ENCODE measurements around the gene DNAH8. TPM values are rescaled to one million over a fixed set of nuclear protein-coding genes. Genes with fewer than 3 reads are reported as not detected.

The DNAH8 gene
- total RNA-seq, 1 donor from 2014 or later = under 0.01 TPM

DNA sequence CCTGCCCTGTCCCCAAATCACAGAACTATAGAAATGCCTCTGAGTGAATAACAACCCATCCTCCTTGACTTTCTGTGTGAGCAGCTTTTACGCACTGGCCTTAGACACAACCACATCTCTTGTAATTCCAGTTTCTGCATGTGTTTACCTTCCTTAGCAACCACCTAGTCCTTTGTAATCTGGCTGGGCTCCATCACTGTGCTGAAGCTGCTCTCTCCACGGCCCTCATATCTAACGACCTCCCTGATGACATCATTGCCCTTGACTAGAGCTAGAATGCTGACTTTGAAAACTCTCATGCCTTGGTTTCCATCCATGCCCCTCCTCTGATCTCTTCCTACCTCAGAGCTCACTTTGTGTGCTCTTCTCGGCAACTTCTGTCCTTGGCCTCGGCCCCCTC lies 303.0 kb downstream of the DNAH8 start:
- DNase-seq = no peak

DNA sequence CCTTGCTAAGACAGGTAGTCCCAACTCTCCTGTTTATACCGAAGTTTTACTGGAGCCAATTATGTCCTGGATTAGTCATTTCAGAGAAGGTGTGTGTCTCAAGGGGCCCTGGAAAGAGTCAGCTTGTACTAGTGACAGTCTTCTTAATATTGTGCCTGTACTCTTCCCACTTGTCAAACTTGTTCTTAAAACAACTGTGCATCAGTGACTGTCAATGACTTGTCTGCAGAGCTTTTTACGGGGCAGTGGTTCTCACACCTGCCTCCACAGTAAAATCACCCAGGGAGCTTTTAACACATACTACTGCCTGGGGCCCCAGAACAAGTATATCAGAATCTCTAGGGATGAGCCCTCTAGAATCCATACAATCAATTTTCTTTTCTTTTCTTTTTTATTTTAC lies 305.0 kb downstream of the DNAH8 start:
- no peak for DNase-seq

DNA sequence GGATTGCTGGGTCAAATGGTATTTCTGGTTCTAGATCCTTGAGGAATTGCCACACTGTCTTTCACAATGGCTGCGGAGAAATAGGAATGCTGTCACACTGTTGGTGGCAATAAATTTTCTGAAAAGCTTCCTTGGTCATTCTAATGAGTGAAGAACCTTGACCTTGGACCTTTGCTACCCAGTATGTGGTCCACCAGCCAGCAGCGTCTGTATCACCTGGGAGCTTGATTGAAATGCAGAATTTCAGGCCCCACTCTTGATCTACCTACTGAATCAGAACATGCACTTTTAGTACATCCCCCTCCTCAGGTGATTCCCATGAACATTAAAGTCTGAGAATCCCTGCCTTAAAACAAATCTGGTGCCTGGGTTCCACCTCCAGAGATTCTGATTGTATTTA lies 305.9 kb downstream of the DNAH8 start:
- no peak for DNase-seq

DNA sequence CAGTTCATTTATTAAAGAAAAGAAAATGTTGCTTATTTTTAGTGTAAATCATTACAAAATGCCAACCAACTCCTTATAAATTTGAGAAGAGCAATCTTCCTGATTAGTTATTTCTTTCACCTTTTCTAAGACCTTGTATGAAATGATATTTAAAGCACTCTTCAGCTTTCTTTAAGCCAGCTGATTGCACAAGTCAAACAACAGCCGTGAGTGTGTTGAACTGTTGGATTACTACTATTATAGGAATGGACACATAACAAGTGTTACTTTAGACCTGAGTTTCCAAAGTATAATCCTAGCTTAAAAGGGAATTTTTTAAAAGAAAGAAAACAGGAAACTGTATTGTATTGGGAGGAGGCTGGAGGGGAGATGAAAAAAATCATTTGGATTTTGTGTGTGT lies 306.7 kb downstream of the DNAH8 start:
- no peak for DNase-seq

DNA sequence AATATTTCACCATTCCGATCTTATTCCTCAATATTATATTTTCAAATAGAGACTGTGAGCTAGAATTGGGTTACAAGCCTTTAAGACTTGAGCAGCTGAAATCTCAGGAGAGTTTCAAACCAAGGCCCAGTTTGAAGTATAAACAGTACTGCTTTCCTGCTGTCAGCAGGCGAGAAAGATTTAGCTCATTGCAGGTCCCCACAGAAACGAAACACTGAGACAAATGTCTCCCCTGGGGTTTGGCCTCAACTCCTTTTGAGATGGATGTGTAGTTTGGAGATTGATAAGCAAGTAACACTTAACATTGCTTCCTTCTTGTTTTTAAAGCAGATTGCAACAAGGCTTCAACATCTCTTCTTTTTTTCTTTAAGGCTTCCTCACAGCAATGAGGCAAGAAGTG lies 311.1 kb downstream of the DNAH8 start:
- DNase-seq = no peak

DNA sequence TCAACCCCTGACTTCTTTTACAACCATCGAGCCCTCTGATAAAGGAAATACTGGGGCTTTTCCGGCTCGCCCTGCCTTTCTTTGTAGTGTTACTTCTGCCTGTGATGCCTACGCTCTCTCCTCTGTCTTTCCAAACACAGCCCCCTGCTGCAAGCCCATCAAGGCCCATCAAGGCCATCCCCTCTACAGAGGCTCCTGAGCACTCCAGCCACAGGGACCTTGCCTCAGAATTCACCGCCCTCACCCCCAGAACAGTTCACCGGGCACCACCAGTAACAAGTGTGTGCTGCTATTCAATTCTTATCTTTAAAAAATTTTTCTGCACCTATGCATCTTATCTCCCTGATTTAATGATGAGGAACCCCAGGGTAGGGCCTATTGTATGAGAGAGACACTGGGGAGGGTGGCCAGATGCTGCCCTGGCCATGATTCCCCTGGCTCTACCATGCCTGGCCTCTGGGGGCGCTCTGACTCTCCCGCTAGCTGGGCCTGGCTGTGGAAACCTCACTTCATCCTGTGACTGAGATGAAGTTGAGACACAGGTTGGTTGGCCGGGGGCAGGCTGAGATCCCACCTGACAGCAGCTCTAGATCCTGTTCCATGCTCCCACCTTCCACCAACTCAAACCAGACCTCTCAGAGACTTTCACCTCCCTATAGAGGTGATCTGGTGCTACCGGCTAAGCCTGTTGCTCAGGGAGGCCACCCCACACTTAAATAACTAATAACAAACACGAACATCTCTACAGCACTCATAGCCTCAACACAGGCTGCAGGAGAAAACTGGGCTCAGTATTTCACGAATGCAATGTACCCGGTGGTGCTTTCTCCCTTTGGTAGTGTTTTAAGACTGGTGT lies 314.3 kb downstream of the DNAH8 start:
- DNase-seq = no peak

DNA sequence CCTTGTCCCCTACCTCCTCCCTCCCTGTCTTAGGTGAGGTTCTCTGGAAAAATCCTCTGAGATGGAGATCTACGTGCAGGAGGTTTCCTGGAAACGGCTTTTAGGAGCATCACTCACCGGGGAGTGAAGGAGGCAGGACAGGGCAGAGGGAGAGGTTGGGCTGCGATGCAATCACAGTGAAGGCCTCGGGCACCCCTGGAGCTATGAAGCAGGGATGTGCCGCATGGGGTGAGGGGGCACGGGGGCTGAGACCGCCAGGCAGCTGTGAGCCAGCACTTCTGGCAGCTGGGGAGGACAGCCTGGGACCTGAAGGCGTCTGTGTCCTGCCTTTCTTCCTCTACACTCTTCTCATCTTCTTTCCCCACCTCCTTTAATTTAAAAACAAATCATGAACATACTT lies 320.6 kb downstream of the DNAH8 start:
- no peak for DNase-seq

DNA sequence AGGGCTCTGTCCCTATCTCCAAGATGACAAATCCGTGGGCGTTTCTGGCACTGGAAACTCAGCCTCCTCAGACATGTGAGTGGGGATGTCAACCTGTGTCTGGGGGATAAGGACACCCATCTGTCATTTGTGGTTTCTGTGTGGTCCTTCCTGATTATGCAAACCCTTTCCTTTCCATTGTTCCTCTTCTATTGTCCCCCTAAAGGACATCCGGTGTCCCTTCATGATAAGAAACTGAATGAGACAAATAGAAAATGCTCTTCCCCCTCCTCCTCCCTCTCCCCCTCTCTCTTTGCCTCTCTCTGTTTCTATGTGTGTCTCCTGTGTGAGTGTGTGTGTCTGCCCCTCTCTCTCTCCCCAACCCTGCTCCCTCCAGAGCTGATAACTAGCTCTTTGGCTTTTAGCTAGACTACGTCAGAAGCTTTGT lies 322.0 kb downstream of the DNAH8 start:
- no peak for DNase-seq

DNA sequence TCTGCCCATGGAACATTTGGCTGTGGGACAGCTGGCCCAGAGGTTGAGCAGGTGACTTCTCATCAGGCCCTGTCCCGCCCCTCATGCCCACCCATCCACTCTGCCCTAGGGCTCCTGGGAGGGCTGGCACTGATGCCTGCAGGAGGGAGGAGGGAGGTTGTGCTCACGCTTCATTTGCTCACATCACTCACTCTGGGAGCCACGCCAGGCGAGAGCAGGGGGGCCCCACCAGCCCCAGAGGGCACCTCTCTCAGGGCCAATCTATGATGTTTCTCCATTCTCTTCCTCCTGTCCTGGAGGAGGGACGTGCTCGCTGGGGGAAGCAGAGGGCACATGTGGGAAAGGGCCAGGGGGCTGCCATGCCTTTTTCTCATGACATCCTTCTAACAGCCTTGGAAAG lies 322.6 kb downstream of the DNAH8 start:
- no peak for DNase-seq

DNA sequence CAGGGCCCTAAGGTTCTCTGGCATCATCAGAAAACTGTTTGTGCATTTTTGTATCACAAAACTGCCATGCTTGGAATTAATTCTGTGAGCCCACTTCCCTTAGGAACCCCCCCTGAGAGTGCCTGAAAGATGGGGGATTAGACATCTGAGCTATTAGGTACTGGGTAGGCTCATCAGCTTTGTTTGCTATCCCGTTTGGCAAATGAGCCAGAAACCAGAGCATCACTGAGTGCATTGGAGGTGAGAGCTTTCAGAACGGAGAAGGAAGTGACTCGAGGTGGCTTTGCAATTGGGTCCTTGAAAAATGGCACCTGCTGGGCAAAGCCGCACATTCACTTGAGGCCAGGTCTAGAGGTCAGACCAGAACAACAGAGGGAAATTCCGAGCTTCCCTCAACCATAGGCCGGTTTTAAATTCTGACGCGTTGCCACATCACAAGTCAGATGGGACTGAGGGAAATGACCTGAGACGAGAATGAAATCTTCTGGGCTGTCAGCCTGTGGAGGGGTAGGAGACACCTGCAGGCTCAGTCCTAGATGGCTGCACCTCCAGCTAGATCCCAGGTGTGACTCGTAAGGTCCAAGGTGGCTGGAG lies 325.1 kb downstream of the DNAH8 start:
- no peak for DNase-seq

DNA sequence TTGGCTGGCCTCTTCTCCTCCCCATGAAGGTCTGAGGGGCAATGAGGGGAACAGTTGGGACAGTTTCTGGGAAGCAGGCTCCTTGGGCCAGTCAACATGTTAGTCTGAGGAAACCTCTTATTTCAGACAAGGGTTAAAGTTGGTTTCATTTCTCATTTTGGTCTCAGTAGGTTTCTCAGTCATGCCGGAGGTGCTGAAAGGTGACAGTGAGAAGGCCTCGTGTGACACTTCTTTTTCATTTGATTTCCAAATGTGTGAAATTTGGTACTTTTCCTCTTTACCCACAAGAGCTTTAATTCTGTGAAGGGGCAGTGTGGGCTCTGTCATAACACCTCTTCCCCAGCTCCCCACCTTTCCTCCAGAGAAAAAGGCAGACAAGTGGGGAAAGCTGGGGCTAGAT lies 326.0 kb downstream of the DNAH8 start:
- DNase-seq = no peak

DNA sequence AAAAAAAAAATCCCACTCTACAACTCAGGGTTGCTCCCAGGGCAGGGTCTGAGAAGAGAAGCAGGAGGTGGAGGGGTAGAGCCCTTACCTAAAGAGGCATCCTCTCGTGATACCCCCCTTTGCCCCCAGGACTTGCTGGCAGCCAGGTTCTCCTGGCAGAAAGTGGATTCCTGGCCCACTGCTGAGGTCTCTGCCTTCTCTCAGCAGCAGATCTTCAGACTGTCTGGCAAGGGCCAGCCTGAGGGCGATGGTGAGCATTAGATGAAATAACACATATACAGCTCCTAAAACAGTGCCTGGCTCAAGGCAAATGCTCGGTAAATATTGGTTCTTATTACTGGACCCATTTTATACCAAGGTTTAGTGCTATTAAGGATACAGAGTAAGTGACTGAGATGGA lies 328.7 kb downstream of the DNAH8 start:
- no peak for DNase-seq

DNA sequence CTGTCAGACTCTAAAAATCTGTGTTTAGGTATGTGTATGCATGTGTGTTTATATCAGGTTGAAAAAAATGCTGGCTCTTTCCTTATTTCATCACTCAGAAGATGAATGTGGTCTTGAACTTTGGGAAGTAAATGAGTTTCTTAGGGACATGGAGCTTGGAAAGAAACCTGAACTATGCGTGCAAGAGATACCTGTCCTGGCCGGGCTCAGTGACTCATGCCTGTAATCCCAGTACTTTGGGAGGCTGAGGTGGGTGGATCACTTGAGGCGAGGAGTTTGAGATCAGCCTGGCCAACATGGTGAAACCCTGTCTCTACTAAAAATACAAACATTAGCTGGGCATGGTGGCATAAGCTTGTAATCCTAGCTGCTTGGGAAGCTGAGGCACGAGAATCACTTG lies 329.1 kb downstream of the DNAH8 start:
- DNase-seq = no peak

DNA sequence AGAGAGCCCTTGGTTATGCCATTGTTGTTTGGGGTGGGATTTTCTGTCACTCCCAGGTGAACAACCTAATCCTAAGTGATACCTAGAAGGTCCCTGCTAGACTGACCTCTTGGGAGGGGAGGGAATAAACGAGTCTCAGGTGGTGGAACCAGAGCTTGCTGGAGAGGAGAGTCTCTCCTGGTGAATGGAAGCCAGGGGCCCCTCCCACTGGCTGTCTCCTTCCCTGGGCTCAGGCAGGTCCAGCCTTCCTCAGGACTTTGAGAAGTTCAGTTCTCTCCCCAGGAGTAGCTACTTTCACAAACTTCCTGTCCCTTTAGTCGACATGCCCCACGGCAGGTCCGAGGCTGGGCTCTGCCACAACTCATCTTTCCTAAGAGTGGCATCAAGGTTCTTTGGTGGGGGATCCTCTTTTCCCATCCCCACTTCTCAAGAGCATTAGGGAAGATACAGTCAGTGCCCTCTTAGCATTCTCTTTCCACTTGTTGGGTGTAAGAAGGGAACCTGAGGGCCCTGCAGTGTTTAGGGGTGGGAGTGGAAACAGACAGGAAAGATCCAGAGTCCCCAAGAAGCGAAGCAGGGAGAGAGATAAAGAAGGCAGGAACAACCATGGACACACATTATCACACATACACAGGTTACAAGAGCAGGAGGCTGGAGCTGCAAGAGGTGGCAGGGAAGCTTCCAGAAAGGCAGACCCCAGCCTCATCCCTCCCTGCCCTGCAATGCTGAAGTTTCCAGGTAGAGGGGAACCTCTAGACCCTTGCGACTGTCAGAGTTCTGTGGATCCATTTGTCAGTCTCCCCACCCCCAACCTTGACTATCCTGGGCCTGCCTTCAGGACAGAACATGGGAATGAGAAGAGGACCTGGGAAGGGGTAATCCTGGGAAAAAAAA lies 332.6 kb downstream of the DNAH8 start:
- no peak for DNase-seq

DNA sequence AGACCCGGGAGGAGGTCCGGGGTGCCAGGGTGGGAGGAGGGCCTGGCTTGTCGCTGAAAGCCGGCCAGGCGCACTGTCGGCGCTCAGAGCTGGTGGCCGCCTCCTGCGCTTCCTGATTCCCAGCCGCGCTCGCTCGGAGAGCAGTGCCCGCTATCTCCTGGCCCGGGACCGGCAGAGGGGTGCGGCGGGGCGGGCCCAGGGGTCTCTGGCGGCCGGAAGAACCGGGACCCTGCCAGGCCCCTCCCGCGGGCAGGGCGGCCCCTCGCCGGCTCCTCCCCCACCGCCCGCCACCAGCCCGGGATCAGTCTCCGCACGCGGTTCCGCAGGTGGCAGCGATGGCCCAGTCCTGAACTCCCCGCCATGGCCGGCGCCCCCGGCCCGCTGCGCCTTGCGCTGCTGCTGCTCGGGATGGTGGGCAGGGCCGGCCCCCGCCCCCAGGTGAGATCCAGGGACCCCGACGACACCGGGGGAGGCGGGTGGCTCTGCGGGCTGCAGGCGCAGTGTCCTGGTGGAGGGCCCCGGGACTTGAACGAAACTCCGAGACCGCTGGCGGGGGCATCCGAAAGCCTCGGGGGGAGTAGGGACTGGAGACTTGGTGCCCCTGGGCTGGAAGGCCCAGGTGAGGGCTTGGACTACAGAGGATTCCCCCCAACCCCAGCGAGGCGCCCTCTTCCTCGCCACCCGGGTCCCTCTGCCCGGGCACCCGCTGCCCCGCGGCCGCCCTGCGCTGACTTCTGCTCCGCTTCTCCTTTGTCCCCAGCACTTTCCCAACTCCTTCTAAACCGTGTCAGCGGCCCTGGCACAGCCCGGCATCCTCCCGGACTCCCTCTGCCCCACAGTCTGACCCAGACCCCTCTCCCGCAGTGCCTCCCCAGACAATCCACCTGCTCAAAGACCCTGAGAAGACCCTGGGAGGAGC lies 333.6 kb downstream of the DNAH8 start, which contains the start of gene GLP1R:
Gene GLP1R, plus strand, starts transcription at position 301 of the 919 bp plus-strand sequence. Its CDS starts 60 bp downstream, at position 361.
- no peak for DNase-seq

DNA sequence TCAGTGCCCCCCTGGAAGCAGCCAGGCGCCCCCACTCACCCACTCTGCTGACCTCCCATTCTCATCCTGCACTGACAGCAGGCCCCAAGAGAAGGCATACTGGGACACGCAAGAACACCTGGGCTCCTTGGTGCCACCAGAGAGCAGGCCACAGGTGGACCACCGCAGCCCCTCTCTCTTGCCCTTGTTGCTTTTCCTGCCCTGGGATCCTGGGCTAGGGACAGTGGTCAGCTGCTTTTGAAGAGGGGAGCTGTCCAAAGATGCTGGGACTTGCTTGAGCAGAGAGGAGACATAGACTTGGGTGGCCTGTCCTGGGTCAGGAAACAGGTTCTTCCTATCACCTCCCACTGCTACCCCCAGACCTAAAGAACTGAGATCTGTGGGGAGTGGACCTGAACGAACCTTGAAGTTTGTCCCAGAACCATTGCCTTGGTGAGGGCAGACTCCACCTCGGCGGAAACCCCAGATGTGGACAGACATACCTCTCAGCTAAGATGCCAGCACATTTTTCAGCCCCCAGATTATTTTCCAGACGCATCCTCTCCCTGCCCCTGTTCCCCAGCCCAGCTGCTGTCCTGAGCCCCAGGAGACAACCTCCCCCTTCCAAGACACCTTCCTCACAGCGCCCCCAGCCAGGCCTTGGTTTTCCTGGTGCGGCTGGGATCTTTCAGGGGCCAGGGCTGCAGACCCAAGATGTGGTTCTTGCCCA lies 334.6 kb downstream of the DNAH8 start:
- no peak for DNase-seq

DNA sequence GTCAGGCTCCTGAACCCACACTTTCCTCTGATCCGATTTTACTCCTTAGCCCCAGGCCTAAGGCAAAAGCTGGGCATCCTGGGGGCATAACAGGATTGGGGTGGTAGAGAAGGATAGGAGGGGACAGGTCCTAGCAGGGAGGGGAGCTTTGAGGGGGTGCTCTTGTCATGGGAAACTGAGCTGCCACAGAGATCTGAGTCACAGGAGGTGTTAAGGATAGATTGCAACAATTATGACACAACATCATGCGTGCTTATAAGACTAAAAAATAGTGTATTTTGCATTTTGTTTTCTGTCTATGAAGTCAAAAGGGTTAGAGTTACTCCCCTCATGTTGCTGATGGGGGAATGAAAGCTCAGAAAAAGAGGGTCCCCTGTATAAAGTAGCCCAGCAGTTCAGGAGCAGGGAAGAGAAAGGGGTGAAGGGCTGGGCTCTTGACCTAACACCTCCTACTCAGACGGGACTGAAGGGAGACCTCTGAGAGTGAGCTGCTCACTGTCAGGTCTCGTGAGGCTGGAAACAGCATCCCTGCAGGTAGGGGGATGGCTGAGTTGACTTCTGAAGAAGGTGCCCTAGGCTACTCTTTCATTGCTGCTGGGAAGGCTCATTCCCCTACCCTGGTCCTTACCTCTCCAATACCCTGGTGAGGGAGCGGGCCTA lies 335.5 kb downstream of the DNAH8 start:
- DNase-seq = no peak

DNA sequence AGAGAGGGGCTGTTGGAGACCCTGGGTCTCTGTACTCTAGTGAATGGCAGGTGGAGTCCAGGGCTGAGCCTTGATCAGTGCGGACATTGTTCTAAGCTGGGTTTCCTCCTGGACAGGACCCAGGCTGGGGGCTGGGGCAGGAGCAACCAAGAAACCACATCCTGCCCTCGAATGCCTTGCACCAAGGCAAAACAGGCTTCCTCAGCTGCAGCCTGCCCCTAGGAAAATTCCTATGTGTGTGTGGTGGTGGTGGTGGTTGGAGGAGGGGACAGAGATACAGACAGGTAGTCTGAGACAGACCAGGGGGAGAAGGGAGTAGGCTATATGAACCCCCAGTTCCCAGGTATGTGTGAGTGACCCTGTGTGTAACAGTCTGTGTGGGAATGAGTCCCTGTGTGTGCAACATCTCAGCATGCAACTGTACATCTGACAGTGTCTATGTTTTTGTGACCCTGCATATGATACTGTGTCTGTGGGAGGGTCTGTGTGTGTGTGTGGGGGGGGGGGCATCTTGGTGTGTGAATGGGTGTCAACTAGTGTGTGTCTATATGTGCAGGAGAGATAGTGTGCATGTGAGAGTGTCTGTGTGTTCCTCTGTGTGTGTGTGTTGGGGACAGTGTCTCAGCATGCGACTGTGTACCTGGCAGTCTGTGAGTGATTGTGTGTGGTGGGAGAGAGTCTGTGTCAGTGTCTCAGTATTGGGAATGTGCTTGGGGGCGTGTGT lies 336.4 kb downstream of the DNAH8 start:
- no peak for DNase-seq

DNA sequence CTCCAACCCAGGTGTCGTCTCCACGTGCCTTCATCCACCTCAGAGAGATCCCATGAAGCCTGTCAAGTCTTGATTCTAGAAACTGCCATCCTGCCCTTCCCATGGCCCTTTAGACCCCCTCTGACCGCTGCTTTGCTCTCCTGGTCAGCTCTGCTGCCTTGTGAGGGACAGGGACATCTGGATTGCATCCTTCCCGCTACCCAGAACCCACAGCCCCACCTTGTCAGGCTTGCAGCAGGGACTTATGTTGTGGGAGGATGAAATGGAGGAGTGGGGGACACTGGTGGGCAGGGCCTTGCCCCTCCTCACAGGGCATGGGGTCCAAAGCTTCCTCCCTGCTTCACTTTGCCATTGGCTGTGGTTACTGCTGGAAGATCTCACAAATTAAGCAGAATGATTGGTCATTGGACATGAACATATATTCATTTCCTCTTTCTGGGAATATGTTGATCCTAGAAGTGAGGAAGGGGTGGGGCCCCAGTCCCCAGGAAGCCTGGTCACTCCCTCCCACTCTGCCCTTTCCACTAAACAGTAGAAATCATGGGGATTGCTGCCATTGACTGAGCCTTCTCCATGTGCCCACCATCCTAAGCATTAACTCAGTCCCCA lies 338.0 kb downstream of the DNAH8 start:
- DNase-seq = no peak

Data from occipital lobe (tissue), 2 donors.